Body of pancreas (tissue), 4 donors: ENCODE measurements around the gene SERPINA12.

Source experiments
- CTCF ChIP-seq, 7 experiments: fragments of 450-650 bp in 4 of 7; fragments of 200-600 bp in 3 of 7; sonication (generic) in 3 of 7; IDR thresholded peaks; one replicate each; pipeline ENCODE4 v1.5.1; 2016 to 2019; ENCODE audit warnings: antibody characterized with exemption in 7 of 7
- POLR2A ChIP-seq, 3 donors: fragments of 450-650 bp; IDR thresholded peaks; one replicate each; pipeline ENCODE4 v1.6.1; 2016; ENCODE audit warnings: antibody characterized with exemption in 3 of 3, mild to moderate bottlenecking in 2 of 3

GRCh38 chr14:94545131-94545841 lies 36.0 kb upstream of the SERPINA12 start:
- TF ChIP-seq CTCF (IDR thresholded peaks at IDR 0.05) (no peak), POLR2A (IDR thresholded peaks at IDR 0.05) (no peak)
